KOPT-K1 (cell line): Measurements from ENCODE around the gene KCNIP1.

Experiments used
- H3K27ac ChIP-seq: fragments of 200-600 bp; sonication (generic); 2 replicates; pipeline ENCODE4 v1.5.1; 2016; ENCODE audit warnings: antibody characterized with exemption, mild to moderate bottlenecking, low read depth, low read length; ENCODE audit not compliant: poor library complexity, severe bottlenecking
- H3K36me3 ChIP-seq: fragments of 200-600 bp; sonication (generic); 2 replicates; pipeline ENCODE4 v1.5.1; 2017; ENCODE audit warnings: antibody characterized with exemption, mild to moderate bottlenecking, low read length, moderate library complexity; ENCODE audit not compliant: insufficient read depth
- H3K9me3 ChIP-seq: fragments of 200-600 bp; sonication (generic); 2 replicates; pipeline ENCODE4 v1.5.1; 2017; ENCODE audit warnings: antibody characterized with exemption, low read length, mild to moderate bottlenecking; ENCODE audit not compliant: insufficient read depth, poor library complexity, severe bottlenecking

Gene KCNIP1

GRCh38 chr5:170596482-170597044 lies 92.7 kb downstream of the KCNIP1 start:
- Histone ChIP-seq H3K9me3 (no peaks in the 10 kb centered on the region), H3K27ac (no peak overlapping the region)

DNA sequence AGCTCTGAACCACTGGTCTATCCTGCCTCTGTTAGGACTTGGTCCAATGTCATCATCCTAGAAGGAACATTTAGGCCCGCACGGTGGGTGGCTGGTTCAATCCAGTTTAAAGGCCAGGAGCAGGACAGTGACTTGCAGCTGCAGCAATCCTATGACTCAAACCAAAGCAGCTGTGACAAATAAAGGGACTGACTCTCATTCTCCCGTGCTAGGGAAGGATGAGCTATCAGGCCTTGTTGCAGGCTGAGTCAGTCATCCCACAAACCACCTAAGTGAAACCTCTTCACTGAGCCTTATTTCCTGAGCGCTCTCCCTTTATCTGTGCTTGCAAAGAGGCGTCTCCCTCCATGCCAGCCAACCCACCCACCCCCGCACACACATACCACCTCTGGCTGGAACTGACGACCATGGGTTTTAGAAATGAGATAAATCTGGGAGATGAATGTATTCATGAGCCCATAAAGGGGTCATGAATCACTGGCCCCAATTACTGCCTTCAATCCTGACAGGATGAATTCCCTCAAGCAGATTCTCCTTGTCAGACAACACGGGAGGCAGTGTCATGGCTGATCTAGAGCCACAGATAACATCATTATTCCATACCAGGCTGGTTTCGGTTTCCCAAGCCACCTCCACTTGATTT lies 93.4 kb downstream of the KCNIP1 start:
- H3K9me3 ChIP-seq = no peaks in the 10 kb centered on the region
- H3K27ac ChIP-seq = no peak overlapping the region
- H3K36me3 ChIP-seq = no peaks in the 10 kb centered on the region

More at GRCh38 chr5:170596482-170597044, 92.7 kb downstream of the KCNIP1 start:
- H3K36me3 ChIP-seq = no peaks in the 10 kb centered on the region

GRCh38 chr5:170597872-170598271 lies 94.1 kb downstream of the KCNIP1 start:
- Histone ChIP-seq H3K36me3 (no peaks in the 10 kb centered on the region), H3K27ac (no peak overlapping the region), H3K9me3 (no peaks in the 10 kb centered on the region)

GRCh38 chr5:170599756-170600155 lies 95.9 kb downstream of the KCNIP1 start:
- no peak overlapping the region for H3K27ac ChIP-seq
- no peaks in the 10 kb centered on the region for H3K36me3 ChIP-seq

DNA sequence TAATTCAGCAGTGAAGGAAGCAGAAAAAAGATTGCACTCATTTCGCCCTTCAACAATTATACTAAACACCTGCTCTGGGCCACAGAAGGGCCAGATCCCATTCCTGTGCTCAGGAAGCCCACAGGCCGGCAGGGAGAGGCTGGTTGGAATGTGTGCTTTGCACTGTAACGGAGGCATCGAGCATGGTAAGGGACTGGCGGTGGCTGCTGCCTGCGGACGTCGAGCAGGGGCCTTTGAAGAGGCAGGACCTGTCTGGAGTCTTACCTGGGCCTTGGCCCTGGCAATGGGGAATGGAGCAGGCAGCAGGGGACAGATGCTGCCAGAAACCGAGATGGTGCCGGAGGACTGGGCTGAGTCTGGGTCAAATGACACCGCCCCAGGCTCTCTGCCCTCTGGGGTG lies 97.8 kb downstream of the KCNIP1 start:
- Histone ChIP-seq H3K27ac (no peak overlapping the region), H3K36me3 (no peaks in the 10 kb centered on the region), H3K9me3 (no peaks in the 10 kb centered on the region)

More at GRCh38 chr5:170599756-170600155, 95.9 kb downstream of the KCNIP1 start:
- no peaks in the 10 kb centered on the region for H3K9me3 ChIP-seq

DNA sequence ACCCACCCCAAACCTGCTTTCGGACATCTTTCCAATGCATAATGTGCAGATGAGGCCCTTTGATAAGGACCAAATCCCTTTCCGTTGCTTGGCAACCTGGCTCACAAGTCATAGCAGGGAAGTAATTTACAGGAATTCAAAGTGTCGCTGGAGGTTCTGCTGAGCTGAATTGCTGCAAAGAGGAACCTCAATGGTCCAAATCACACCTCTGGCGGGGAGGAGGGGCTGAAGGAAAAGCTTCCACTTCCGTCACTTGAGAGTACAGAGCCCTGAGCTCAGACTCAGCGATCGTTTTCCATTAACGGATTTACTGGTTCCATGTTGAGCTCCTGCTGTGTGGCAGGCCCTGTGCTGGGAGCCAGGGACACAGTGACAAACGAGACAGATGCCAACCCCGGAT lies 99.3 kb downstream of the KCNIP1 start:
- no peaks in the 10 kb centered on the region for H3K9me3 ChIP-seq
- no peaks in the 10 kb centered on the region for H3K36me3 ChIP-seq
- H3K27ac ChIP-seq = no peak overlapping the region

DNA sequence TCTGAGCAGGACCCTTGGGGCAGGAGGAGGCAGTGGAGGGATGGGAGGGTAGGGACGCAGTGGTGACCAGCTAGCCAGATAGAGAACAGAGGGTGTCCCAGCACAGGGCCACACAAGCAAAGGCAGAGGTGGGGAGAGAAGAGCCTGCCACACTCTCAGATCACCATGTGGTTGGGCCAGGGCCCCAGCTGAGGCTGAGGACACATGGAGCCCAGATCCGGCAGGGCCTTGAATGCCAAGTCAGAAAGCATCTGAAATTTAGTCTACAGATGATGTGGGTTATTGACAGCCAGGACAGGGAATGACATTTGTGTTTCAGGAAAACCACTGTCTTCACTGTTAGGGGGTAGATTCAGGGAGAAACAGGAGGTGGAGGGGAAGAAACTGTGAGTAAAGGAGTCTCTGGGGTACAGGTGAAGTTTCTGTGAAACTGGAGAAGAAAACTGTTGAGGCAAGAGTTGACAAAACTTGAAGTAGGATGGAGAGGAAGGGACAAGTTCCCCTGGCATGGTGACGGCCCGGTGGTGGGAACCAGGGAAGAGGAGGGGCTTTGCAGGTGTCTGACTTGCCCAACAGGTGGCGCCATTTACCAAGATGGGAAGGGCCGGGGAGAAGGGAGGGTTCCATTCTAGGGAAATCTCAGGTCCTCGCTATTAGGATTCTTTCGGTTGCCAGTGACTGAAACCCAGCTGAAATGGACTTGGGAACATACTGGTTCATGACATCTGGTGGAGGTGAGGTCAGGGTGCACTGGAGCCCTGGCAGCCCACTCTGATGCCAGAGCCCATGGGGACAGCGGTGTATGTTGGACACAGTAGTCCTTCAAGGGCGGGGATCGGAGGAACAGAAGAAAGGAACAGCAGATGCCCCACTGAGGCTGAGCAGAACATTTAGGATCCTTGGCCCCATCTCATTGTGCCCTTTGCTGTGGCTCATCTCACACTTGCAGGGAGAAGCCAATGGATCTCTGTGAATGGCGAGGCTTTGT lies 100.1 kb downstream of the KCNIP1 start:
- Histone ChIP-seq H3K36me3 (no peaks in the 10 kb centered on the region), H3K27ac (no peak overlapping the region), H3K9me3 (no peaks in the 10 kb centered on the region)

DNA sequence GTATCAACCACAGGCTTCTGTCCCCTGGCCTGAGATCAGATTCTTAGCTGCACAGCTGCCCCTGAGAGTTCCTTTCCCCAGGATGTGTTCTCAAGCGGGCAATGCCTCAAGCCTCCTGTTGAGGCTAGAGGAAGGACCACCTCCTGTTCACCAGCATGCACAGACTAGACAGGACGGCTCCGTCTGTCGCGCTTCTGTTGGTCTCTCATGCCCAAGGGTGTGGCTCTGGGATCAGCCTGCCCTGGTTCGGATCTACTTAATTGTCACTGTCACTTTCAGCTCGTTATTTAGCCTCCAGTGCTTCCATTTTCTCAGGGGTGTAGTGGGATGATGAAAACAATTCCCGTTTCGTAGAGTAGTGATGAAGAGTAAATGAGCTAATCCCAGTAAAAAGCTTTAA lies 103.1 kb downstream of the KCNIP1 start:
- H3K9me3 ChIP-seq = no peaks in the 10 kb centered on the region
- no peaks in the 10 kb centered on the region for H3K36me3 ChIP-seq
- H3K27ac ChIP-seq = no peak overlapping the region

DNA sequence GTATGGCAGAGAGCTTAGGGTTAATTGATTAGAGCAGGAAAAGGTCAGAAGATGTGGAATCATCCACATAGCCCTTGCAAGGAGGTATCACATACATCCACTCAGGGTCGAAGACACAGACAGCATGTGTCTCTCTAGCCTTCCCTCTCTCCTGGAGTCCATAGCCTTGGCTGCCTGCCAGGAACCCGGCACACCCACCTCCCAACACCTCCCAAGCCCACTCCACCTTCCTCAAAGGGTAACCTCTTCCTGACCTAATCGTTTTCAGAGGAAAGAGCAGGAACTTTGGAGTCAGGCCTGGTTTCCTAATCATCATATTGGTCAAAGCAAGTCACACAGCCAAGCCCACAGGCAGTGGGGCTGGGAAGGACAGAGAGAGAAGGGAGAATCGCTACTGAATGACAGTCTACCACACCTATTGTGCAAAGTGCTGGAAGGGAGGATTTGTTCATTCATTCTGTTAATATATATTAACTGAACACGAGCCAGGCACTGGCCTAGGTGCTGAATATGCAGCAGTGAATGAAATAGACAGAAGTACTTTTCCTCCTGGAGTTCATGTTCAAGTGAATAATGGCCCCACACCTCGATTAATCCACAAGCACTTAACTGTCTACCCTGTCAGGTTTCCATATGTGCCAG lies 107.8 kb downstream of the KCNIP1 start:
- Histone ChIP-seq H3K9me3 (no peaks in the 10 kb centered on the region), H3K27ac (no peak overlapping the region), H3K36me3 (no peaks in the 10 kb centered on the region)

GRCh38 chr5:170612256-170612678 lies 108.4 kb downstream of the KCNIP1 start:
- Histone ChIP-seq H3K27ac (no peak overlapping the region), H3K9me3 (no peaks in the 10 kb centered on the region)

DNA sequence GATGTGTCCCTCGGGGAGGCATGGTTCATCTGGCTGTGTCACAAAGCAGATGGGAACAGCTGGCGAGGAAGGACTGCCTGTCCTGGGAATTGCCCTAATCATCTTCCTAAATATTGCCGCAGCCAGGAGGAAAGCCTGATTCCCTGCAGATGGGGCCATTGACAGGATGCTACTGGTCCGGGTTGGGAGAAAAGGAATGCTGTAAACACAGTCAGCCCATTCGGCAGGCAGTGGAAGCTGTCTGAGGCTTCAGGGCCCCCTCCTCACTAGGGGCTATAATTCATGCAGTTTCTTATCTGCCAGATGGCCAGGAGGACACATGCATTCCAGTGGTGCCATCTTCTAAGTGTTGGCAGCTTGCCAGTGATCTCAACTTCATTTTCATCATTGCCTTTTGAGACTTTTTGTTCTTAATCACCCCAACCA lies 110.3 kb downstream of the KCNIP1 start:
- Histone ChIP-seq H3K27ac (no peak overlapping the region), H3K36me3 (no peaks in the 10 kb centered on the region)

More at GRCh38 chr5:170612256-170612678, 108.4 kb downstream of the KCNIP1 start:
- H3K36me3 ChIP-seq = no peaks in the 10 kb centered on the region

DNA sequence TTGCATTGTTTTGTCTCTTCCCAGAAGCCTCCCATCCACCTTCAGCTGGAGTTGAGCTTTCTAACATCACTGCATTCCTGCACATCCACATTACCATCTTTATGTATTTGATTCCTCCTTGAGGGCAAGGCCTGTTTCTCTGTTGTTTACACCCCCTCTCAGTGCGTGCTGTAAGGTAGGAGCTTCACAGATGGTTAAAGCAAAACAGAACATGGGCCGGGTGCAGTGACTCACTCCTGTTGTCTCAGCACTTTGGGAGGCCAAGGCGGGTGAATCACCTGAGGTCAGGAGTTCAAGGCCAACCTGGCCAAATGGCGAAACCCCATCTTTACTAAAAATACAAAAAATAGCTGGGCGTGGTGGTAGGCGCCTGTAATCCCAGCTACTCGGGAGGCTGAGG lies 110.9 kb downstream of the KCNIP1 start:
- Histone ChIP-seq H3K27ac (no peak overlapping the region), H3K36me3 (no peaks in the 10 kb centered on the region), H3K9me3 (no peaks in the 10 kb centered on the region)

More for the DNA sequence above, 110.3 kb downstream of the KCNIP1 start:
- no peaks in the 10 kb centered on the region for H3K9me3 ChIP-seq

- Histone ChIP-seq H3K9me3 (no peaks in the 10 kb centered on the region), H3K27ac (no peak overlapping the region), H3K36me3 (no peaks in the 10 kb centered on the region)
These were observed 114.0 kb downstream of the KCNIP1 start for GRCh38 chr5:170617533-170618490.

DNA sequence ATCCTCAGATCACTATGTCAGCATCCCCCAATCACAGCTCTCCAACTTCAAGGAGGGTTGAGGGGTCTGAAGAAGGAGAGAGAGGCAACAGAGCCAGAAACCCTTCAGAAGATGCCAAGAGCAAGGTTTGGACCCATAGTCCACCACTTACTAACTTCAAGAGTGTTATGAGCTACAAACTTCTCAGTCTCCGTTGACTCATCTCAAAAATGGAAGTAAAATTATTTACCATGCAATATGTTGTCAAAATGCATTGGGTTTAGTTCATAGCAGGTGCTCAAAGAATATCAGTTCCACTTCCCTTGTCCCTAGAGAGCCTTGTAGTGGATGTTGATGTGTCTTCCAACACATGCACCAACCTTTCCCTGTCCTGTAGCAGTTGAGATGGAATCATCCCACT lies 116.0 kb downstream of the KCNIP1 start:
- H3K36me3 ChIP-seq = no peaks in the 10 kb centered on the region
- H3K27ac ChIP-seq = no peak overlapping the region
- H3K9me3 ChIP-seq = no peaks in the 10 kb centered on the region
